ENCODE measurements around the gene NEU4.

DNA sequence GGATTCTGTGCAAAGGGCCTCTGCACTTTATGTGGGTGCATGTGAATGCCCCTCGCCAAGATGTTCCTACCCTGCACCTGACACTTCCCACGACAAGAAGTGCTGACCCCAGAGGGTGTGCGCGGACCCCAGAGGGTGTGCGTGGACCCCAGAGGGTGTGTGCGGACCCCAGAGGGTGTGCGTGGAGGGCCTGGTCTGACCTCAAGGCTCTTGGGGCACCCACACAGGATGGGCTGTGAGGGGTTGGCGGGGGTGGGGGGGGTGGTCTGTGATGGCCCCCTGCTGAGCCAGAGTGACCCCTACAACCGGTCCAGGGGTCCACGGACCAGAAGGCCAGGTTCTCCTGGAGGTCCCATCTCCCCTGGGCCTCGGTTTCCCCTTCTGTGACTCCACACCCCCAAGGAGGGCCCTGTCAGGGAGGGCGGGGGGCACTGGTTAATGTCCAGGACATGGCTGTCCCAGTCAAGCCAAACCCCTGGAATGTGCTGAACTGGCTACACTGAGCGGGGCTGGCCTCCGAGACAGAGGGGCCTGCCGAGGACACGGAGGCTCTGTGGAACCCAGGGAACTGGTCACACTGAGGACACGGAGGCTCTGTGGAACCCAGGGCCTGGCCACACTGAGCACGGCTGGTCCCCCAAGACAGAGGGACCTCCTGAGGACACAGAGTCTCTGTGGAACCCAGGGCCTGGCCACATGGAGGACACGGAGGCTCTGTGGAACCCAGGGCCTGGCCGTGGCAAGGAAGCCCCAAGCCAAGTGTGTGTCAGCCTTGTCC is 3.1 kb downstream of the NEU4 start:
- TF ChIP-seq CTCF (IDR thresholded peaks at IDR 0.05) (no peak), SIN3A (IDR thresholded peaks at IDR 0.05; ENCODE audit: borderline replicate concordance, insufficient read depth, low read depth, low read length) (no peak), POLR2AphosphoS5 (IDR thresholded peaks at IDR 0.05; ENCODE audit: low read depth, low read length) (no peak), REST (IDR thresholded peaks at IDR 0.05; ENCODE audit: insufficient read depth in 1 of 2, low read depth in 2 of 2, low read length in 1 of 2) (no peak)

Data from Panc1 (cell line).